IMR-90 (cell line): ENCODE results near the gene FOCAD. TPM values are rescaled to one million over a fixed set of nuclear protein-coding genes. Genes with fewer than 3 reads are reported as not detected.

Experiments used
- ATAC-seq: fragments of 200-7000 bp; cut with Tn5 transposase; 2 replicates; pipeline ENCODE4 v1.9.1; 2020; ENCODE audit warnings: low read depth, mild to moderate bottlenecking, moderate library complexity
- BruUV-seq: library from RNA; stranded (reverse); fragments of 400-500 nt; replicated peaks from 2 replicates; lab custom pipeline; 2021; lab: Mats Ljungman, UMichigan
- CTCF ChIA-PET: fragments of 300-600 bp; formaldehyde crosslinking; extraction: SDS; loops from one replicate; lab custom pipeline; 2021; ENCODE audit warnings: antibody characterized with exemption; lab: Yijun Ruan, JAX
- POLR2A ChIA-PET: fragments of 300-600 bp; sonication (Branson Sonifier 250); formaldehyde crosslinking; loops from one replicate; lab custom pipeline; 2022; ENCODE audit warnings: antibody characterized with exemption; ENCODE audit not compliant: unreplicated experiment; lab: Charles Lee
- DNase-seq: peaks from one replicate; pipeline ENCODE4 v3.0.0; 2013
- H2AFZ ChIP-seq: replicated peaks from 2 replicates; pipeline ENCODE3; 2013; ENCODE audit warnings: low read length, mild to moderate bottlenecking; ENCODE audit not compliant: poor library complexity
- H2AK5ac ChIP-seq: 2 replicates; pipeline ENCODE4 v1.6.1; 2013; ENCODE audit warnings: low read depth, low read length, inconsistent platforms
- H2AK9ac ChIP-seq: replicated peaks from 2 replicates; pipeline ENCODE3; 2013; ENCODE audit warnings: mild to moderate bottlenecking, low read depth, low read length, moderate library complexity; ENCODE audit not compliant: poor library complexity
- H2BK120ac ChIP-seq: 2 replicates; pipeline ENCODE4 v1.6.1; 2013; ENCODE audit warnings: low read depth, low read length, inconsistent platforms
- H2BK15ac ChIP-seq: 3 replicates; pipeline ENCODE4 v1.6.1; 2013; ENCODE audit warnings: low read depth, low read length, inconsistent platforms
- H2BK20ac ChIP-seq: 2 replicates; pipeline ENCODE4 v1.6.1; 2013; ENCODE audit warnings: low read depth, mild to moderate bottlenecking, inconsistent platforms, low read length, moderate library complexity
- H2BK5ac ChIP-seq: 2 replicates; pipeline ENCODE4 v1.6.1; 2013; ENCODE audit warnings: mild to moderate bottlenecking, low read depth, low read length, inconsistent platforms; ENCODE audit not compliant: poor library complexity, severe bottlenecking
- H3K14ac ChIP-seq: replicated peaks from 2 replicates; pipeline ENCODE4 v1.6.1; 2013; ENCODE audit warnings: low read depth, low read length, inconsistent platforms
- H3K18ac ChIP-seq: 2 replicates; pipeline ENCODE4 v1.6.1; 2013; ENCODE audit warnings: low read depth, low read length, control low read depth
- H3K23ac ChIP-seq: 2 replicates; pipeline ENCODE4 v1.6.1; 2013; ENCODE audit warnings: low read depth, low read length, inconsistent platforms
- H3K27ac ChIP-seq: 2 replicates; pipeline ENCODE4 v1.5.1; 2013; ENCODE audit warnings: mild to moderate bottlenecking, control low read depth, low read length; ENCODE audit not compliant: insufficient read depth
- H3K27me3 ChIP-seq: 2 replicates; pipeline ENCODE4 v1.6.1; 2013; ENCODE audit warnings: low read length; ENCODE audit not compliant: control insufficient read depth, insufficient read depth
- H3K36me3 ChIP-seq: 2 replicates; pipeline ENCODE4 v1.6.1; 2013; ENCODE audit warnings: low read length, mixed read lengths; ENCODE audit not compliant: control insufficient read depth, insufficient read depth
- H3K4ac ChIP-seq: 2 replicates; pipeline ENCODE4 v1.6.1; 2013; ENCODE audit warnings: low read depth, low read length, inconsistent platforms
- H3K4me1 ChIP-seq: 2 replicates; pipeline ENCODE4 v1.6.1; 2013; ENCODE audit warnings: low read length, mixed read lengths; ENCODE audit not compliant: control insufficient read depth, insufficient read depth
- H3K4me2 ChIP-seq: 2 replicates; pipeline ENCODE4 v1.6.1; 2013; ENCODE audit warnings: low read depth, mild to moderate bottlenecking, control low read depth, low read length, moderate library complexity
- H3K4me3 ChIP-seq: 2 replicates; pipeline ENCODE4 v1.5.1; 2013; ENCODE audit warnings: low read depth, mild to moderate bottlenecking, control low read depth, low read length, moderate library complexity; ENCODE audit not compliant: insufficient read depth
- H3K56ac ChIP-seq: 2 replicates; pipeline ENCODE4 v1.6.1; 2013; ENCODE audit warnings: low read length, inconsistent platforms; ENCODE audit not compliant: insufficient read depth; ENCODE audit errors: extremely low read depth
- H3K79me1 ChIP-seq, 2 experiments: 2 replicates each; pipeline ENCODE4 v1.6.1; 2013; ENCODE audit warnings: low read length in 2 of 2, inconsistent platforms in 1 of 2, low read depth in 1 of 2
- H3K9ac ChIP-seq: 2 replicates; pipeline ENCODE4 v1.6.1; 2013; ENCODE audit warnings: low read depth, low read length, control low read depth
- H3K9me1 ChIP-seq: 2 replicates; pipeline ENCODE4 v1.6.1; 2013; ENCODE audit warnings: low read length, inconsistent platforms; ENCODE audit not compliant: insufficient read depth
- H3K9me3 ChIP-seq: 2 replicates; pipeline ENCODE4 v1.6.1; 2013; ENCODE audit warnings: low read length; ENCODE audit not compliant: control insufficient read depth, insufficient read depth
- H4K20me1 ChIP-seq: 2 replicates; pipeline ENCODE4 v1.6.1; 2013; ENCODE audit warnings: low read length, inconsistent platforms; ENCODE audit not compliant: insufficient read depth
- H4K5ac ChIP-seq: 2 replicates; pipeline ENCODE4 v1.6.1; 2013; ENCODE audit warnings: mild to moderate bottlenecking, low read depth, low read length, control low read depth
- H4K8ac ChIP-seq, 2 experiments: 2 replicates each; pipeline ENCODE4 v1.6.1; 2013; ENCODE audit warnings: low read depth in 2 of 2, low read length in 2 of 2, control low read depth in 1 of 2, inconsistent platforms in 1 of 2
- H4K91ac ChIP-seq: 2 replicates; pipeline ENCODE4 v1.6.1; 2013; ENCODE audit warnings: low read depth, low read length, inconsistent platforms; ENCODE audit not compliant: insufficient read depth
- FOS ChIP-seq: fragments of 150-350 bp; IDR thresholded peaks from 2 replicates; pipeline ENCODE4 v1.6.1; 2016; ENCODE audit warnings: low read depth, low read length
- RFX5 ChIP-seq: IDR thresholded peaks from 2 replicates; pipeline ENCODE4 v1.8.0; 2012; ENCODE audit warnings: low read depth, mild to moderate bottlenecking, low read length, moderate library complexity
- WGBS, 2 experiments: methylation state at CpG; one replicate each; pipeline versions ENCODE4 v1.1.5 to v1.1.7; 2013; ENCODE audit warnings: missing lambda C conversion rate in 2 of 2; ENCODE audit not compliant: insufficient read length in 1 of 2; ENCODE audit errors: extremely low coverage in 2 of 2; 5-methylcytosine and 5-hydroxymethylcytosine counted together
- dilution Hi-C: fragments of 300-500 bp; cut with HindIII; formaldehyde crosslinking; loops from one replicate; pipeline ENCODE4 v1.14.3; 2018; ENCODE audit warnings: low sequenced_read_pairs; ENCODE audit not compliant: unreplicated experiment
- in situ Hi-C: fragments of 300-500 bp; cut with MboI; formaldehyde crosslinking; loops from 3 replicates; pipeline ENCODE4 v1.14.3; 2019; ENCODE audit warnings: low sequenced_read_pairs, inconsistent platforms, mixed read lengths
- intact Hi-C: fragments of 100-400 bp; cut with micrococcal nuclease; formaldehyde crosslinking; loops from 2 replicates; pipeline ENCODE4 v1.10.0; 2022
- polyA plus RNA-seq, 3 experiments: library from polyadenylated mRNA; depleted of rRNA; stranded (reverse); fragments of >200 nt; gene quantifications; 2 replicates each; pipeline ENCODE4 v1.2.3, GENCODE V29; 2012; ENCODE audit warnings: low replicate concordance in 1 of 3
- total RNA-seq: library from RNA; depleted of rRNA; stranded (reverse); fragments of >200 nt; gene quantifications from 2 replicates; pipeline ENCODE4 v1.2.3, GENCODE V29; 2012
- TF ChIP-seq, protein P1 (sequence below): fragments of 150-350 bp; IDR thresholded peaks from 2 replicates; pipeline ENCODE4 v1.6.1; 2016; ENCODE audit warnings: low read depth, mild to moderate bottlenecking, low read length, moderate library complexity, borderline replicate concordance

The FOCAD gene
- total and polyA plus RNA-seq, 2 of the 4 experiments (the other 2 are of a cell fraction) = 28.8 to 91.2 TPM

DNA sequence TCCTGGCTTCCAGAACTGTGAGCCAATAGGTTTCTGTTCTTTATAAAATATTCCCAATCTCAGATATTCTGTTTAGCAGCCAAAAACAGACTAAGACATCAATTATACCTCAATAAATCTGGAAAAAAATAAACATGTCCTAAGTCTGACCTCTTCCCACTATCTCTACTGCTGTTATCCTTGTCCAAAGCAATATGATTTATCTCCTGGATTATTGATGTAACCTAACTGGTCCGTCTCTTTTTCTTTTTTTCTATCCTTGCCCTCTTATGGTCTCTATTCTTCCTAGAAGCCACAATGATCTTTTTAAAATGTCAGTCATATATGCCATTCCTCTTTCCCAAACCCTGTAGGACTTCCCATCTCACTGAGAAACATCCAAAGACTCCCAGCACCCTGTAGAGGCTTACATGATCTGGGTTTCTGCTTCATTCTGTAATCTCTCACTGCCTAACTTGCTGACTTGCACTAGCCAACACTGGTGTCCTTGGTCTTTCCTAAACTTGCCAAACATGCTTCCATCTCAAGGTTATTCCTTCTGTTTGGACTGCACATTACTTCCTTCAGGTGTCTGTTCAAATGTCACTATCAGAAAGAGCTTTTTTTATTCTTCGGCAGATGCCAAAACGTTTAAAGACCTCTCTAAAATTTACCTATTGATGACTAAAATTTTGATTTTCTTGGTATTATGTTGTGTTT is 13.1 kb downstream of the FOCAD start:
- H3K36me3 ChIP-seq = no peaks in the 10 kb centered on the region
- in situ Hi-C loops (no loop called here), intact Hi-C loops (no loop called here), dilution Hi-C loops (no loop called here)
- no peak overlapping the region for H2BK120ac ChIP-seq
- ATAC-seq (no peak), DNase-seq (no peak)
- H2BK15ac ChIP-seq = no peak overlapping the region
- no peaks in the 10 kb centered on the region for H3K27me3 ChIP-seq
- no peak overlapping the region for H3K27ac ChIP-seq
- H2AFZ ChIP-seq = no peak overlapping the region
- peaks cover 32 to 45% of the 10 kb centered on the region in 2 experiments for H3K79me1 ChIP-seq
- H3K56ac ChIP-seq = no peak overlapping the region
- no peak overlapping the region for H2AK9ac ChIP-seq
- no peak overlapping the region for H2BK20ac ChIP-seq
- peaks cover 7% of the 10 kb centered on the region; the same call in 1 of the 2 replicates for H3K9me1 ChIP-seq
- CTCF ChIA-PET = interaction anchor here (0.6 kb wide), 1 partner anchor 171 kb away, joined by 6 read pairs; no protein-coding TSS in a partner anchor
- no peak overlapping the region for H3K23ac ChIP-seq
- no peak overlapping the region for H4K5ac ChIP-seq
- no peak overlapping the region for H3K4ac ChIP-seq
- no TSS peak for BruUV-seq
- H3K4me1 ChIP-seq = peaks cover 6% of the 10 kb centered on the region; the same call in 1 of the 2 replicates
- H3K9me3 ChIP-seq = no peaks in the 10 kb centered on the region
- no peak overlapping the region for H3K18ac ChIP-seq
- no CpG with 5 or more reads among the region's 3 CpGs for WGBS, 2 experiments
- no peak overlapping the region for H4K91ac ChIP-seq
- POLR2A ChIA-PET = interaction anchor here (0.6 kb wide), 1 partner anchor 334 kb away, joined by 3 read pairs; no protein-coding TSS in a partner anchor
- no peak overlapping the region for H2BK5ac ChIP-seq
- H3K4me3 ChIP-seq = no peak overlapping the region
- H2AK5ac ChIP-seq = no peak overlapping the region
- TF ChIP-seq RFX5 (no peak), FOS (no peak)
- TF ChIP-seq, protein P1, sequence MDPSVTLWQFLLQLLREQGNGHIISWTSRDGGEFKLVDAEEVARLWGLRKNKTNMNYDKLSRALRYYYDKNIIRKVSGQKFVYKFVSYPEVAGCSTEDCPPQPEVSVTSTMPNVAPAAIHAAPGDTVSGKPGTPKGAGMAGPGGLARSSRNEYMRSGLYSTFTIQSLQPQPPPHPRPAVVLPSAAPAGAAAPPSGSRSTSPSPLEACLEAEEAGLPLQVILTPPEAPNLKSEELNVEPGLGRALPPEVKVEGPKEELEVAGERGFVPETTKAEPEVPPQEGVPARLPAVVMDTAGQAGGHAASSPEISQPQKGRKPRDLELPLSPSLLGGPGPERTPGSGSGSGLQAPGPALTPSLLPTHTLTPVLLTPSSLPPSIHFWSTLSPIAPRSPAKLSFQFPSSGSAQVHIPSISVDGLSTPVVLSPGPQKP = no peak
- H3K4me2 ChIP-seq = no peak overlapping the region
- no peak overlapping the region for H3K14ac ChIP-seq
- H3K9ac ChIP-seq = no peak overlapping the region
- no peak overlapping the region for H4K8ac ChIP-seq
- peaks cover 6% of the 10 kb centered on the region; the same call in 1 of the 2 replicates for H4K20me1 ChIP-seq
